RWPE1 (cell line): ENCODE results near the gene TOX2.

Experiments used
- CTCF ChIA-PET: fragments of 350-600 bp; sonication (Branson Sonifier 250); formaldehyde crosslinking; extraction: SDS; loops from one replicate; lab custom pipeline; 2021; lab: Yijun Ruan, JAX
- POLR2A ChIA-PET: fragments of 400-600 bp; formaldehyde crosslinking; extraction: SDS; loops from one replicate; lab custom pipeline; 2020; ENCODE audit warnings: antibody characterized with exemption; ENCODE audit not compliant: low non-redundant PET; lab: Yijun Ruan, JAX
- DNase-seq: peaks from one replicate; pipeline ENCODE4 v3.0.0; 2012; ENCODE audit warnings: low spot score
- H3K27ac ChIP-seq: fragments of 450-650 bp; 2 replicates; pipeline ENCODE4 v1.5.1; 2017
- TF ChIP-seq, protein P1 (sequence below): fragments of 450-650 bp; conservative IDR thresholded peaks from 2 replicates; pipeline ENCODE4 v1.5.1; 2017; ENCODE audit warnings: low read depth, mild to moderate bottlenecking

The TOX2 gene

DNA sequence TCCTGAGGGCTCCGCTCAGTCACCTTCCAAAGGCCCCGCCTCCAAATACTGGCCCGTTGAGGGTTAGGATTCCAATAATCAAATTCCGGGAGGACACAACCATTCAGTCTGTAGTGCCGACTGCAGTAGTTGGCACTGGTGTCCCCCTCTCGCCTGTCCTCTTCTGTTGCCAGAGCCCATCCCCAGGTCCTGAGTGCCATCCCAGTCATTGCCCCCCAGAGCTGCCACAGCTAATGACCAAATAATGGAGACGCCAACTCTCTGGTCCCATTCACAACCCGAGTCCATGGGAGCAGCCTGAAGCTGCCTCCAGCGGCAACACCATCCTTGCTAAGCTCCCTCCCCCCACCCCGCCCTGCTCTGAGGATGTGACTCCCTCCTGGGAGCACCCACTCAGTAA, 156.4 kb downstream of the TOX2 start:
- no peak for DNase-seq
- no peak overlapping the region for H3K27ac ChIP-seq
- TF ChIP-seq, protein P1, sequence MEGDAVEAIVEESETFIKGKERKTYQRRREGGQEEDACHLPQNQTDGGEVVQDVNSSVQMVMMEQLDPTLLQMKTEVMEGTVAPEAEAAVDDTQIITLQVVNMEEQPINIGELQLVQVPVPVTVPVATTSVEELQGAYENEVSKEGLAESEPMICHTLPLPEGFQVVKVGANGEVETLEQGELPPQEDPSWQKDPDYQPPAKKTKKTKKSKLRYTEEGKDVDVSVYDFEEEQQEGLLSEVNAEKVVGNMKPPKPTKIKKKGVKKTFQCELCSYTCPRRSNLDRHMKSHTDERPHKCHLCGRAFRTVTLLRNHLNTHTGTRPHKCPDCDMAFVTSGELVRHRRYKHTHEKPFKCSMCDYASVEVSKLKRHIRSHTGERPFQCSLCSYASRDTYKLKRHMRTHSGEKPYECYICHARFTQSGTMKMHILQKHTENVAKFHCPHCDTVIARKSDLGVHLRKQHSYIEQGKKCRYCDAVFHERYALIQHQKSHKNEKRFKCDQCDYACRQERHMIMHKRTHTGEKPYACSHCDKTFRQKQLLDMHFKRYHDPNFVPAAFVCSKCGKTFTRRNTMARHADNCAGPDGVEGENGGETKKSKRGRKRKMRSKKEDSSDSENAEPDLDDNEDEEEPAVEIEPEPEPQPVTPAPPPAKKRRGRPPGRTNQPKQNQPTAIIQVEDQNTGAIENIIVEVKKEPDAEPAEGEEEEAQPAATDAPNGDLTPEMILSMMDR, result no peak
- ChIA-PET POLR2A (no interaction called here), CTCF (no interaction called here)

DNA sequence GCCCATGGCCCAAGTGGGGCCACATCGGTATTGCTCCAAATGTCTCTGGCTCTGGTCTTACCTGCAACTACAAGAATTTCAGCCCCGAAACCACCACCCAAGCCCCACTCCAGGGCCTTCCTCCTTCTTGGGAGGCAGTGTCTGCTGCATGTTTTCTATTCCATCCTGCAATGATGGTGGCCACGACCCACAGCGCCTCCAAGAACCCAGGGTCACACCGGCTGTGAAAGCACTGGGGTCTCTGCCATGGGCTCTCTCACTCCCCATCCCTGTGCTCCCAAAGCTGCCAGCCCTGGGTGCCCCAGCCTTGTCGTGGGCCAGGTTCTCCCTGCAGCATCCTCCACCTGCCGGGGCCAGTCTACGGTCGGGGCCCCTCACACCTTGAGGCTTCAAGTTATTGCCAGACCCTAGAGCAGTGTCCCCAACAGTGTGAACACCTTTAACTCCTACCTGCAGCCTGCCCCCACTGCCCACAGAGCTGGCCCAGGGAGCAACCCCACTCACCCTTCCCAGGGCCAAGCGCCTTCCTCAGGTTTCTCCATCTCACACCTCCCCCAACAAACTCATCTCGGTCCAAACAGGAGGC, 157.0 kb downstream of the TOX2 start:
- DNase-seq, result no peak
- H3K27ac ChIP-seq, result no peak overlapping the region
- POLR2A ChIA-PET, result no interaction called here
- TF ChIP-seq, protein P1, result no peak
- CTCF ChIA-PET, result interaction anchor here (0.5 kb wide), 1 partner anchor 425 kb away, joined by 3 read pairs; no protein-coding TSS in a partner anchor

DNA sequence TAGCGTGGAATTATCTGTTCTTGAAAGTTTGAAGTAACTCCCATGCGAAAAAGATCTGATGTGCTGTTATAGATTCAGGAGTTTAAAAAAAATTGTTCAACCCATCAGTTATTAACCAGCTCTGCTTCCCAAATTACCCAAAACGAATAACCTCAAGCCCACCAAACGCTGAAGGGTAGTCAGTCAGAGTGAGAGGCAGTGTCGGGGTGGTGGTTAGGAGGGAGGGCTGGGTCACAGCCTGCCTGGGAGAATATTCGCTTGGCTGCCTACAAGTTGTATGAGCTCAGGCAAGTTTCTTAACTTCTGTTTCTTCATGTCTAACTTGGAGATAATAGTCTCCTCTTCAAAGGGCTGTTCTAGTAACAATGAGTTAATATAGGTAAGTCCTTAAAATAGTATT, 157.7 kb downstream of the TOX2 start:
- DNase-seq, result no peak
- ChIA-PET CTCF (interaction anchor here (0.5 kb wide), 1 partner anchor 426 kb away, joined by 3 read pairs; no protein-coding TSS in a partner anchor), POLR2A (no interaction called here)
- TF ChIP-seq, protein P1, result no peak
- H3K27ac ChIP-seq, result no peak overlapping the region

DNA sequence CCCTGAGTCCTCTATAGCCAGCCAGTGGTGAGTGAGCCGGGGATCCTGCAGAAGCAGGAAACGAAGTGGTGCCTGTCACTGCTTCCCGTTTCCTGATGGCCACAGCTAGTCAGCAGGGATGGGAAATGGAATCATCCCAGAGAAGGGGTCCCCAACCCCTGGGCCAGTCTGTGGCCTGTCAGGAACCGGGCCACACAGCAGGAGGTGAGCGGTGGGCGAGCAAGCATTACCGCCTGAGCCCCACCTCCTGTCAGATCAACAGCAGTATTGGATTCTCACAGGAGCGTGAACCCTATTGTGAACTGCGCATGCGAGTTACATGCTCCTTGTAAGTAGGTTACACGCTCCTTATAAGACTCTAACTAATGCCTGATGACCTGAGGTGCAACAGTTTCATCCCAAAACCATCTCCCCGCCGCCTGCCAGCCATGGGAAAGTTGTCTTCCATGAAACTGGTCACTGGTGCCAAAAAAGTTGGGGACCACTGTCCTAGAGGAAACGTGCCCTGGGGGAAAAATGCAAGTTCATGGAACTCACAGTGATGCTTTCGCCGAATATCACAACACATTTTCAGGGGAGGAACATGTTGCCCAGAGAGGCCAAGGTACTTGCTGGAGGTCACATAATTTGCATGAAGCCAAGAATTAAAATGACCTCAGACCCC, 158.5 kb downstream of the TOX2 start:
- H3K27ac ChIP-seq, result no peak overlapping the region
- ChIA-PET POLR2A (no interaction called here), CTCF (no interaction called here)
- DNase-seq, result no peak
- TF ChIP-seq, protein P1, result no peak

DNA sequence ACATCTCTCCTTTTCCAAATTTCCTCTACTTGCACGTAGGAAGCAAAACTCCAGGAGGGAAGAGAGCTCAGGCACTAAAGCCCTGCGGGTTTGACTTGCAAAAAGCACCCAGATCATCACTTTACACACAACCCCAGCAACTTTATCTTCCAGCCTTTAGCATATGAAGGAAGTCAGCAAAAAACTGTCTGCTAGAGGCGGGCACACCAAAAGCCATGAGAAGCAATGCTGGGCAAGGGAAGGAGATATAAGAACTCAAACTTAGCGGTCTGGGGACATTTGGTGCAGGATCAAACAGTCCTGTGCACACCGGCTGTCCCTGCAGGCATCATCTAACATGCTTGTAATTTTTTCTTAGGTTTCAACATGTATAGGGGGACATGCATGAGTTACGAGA, 159.0 kb downstream of the TOX2 start:
- TF ChIP-seq, protein P1, result no peak
- no peak for DNase-seq
- H3K27ac ChIP-seq, result no peak overlapping the region
- ChIA-PET POLR2A (no interaction called here), CTCF (no interaction called here)

DNA sequence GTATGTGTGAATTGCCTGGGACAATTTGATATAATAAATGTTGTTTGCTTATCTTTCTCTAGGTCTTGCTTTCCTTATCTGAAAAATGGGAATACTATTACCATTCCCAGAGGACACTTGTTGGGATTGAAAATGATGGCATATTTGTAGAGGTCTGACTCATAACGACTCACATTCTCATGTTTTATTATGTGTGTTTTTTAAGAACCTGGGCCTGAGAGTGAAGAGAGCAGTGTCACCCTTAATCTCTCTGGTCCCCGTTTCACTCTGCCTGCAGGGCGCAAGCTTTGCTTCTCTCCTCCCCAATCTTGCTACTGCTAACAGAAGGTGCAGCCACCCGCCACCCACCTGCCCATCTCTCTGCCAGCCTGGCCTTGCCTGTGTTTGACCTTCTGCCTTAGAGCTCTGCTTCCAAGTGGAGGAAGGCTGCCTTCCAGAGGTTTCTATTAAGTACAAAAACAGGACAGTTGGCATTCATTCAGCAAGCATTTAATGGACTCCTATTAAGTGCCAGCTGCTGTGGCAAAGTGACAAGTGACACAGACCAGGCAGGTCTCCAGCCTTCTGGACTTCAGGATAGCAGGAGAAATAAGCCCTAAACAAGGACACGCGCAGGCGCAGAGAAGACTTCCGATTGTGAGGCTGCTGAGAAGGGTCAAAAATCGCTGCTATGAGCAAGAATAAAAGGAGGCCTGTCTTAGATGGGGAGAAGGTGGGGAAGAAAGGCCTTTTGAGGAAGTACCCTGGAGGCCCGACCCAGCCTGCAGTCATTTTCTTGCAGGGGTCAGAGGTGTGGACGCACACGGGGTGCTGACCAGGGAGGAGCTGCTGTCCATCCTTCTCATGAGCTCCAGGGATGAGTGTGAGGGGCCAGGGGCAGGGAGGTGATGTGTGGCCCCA, 159.8 kb downstream of the TOX2 start:
- no peak for DNase-seq
- TF ChIP-seq, protein P1, result no peak
- CTCF ChIA-PET, result interaction anchor here (1.0 kb wide), 1 partner anchor 324 kb away, joined by 3 read pairs; no protein-coding TSS in a partner anchor
- no peak overlapping the region for H3K27ac ChIP-seq
- POLR2A ChIA-PET, result no interaction called here
